Neural cell (in vitro differentiated cells): ENCODE measurements around the gene USP7. TPM values are rescaled to one million over a fixed set of nuclear protein-coding genes. Genes with fewer than 3 reads are reported as not detected.

Experiments
- H2AFZ ChIP-seq: fragments of 200-600, 300-800 bp; sonication (generic), shearing (Covaris generic); 2 replicates; pipeline ENCODE4 v1.6.0; 2014; ENCODE audit warnings: low read depth, mild to moderate bottlenecking, antibody characterized with exemption, low read length, moderate library complexity
- H3F3A ChIP-seq: fragments of 200-600 bp; shearing (Covaris generic); 2 replicates; pipeline ENCODE4 v1.6.1; 2016; ENCODE audit warnings: mild to moderate bottlenecking, moderate library complexity, mixed read lengths, antibody characterized with exemption, low read length; ENCODE audit not compliant: insufficient read depth, poor library complexity, severe bottlenecking
- H3K27ac ChIP-seq: fragments of 200-600, 300-800 bp; sonication (generic), shearing (Covaris generic); 2 replicates; pipeline ENCODE4 v1.5.1; 2014; ENCODE audit warnings: mild to moderate bottlenecking, low read length, moderate library complexity
- H3K27me3 ChIP-seq: fragments of 300-800, 200-600 bp; sonication (generic), shearing (Covaris generic); 2 replicates; pipeline ENCODE4 v1.6.0; 2014; ENCODE audit warnings: mild to moderate bottlenecking, low read depth, low read length, moderate library complexity; ENCODE audit not compliant: insufficient read depth
- H3K36me3 ChIP-seq: fragments of 300-800, 200-600 bp; sonication (generic), shearing (Covaris generic); 2 replicates; pipeline ENCODE4 v1.5.1; 2014; ENCODE audit warnings: mild to moderate bottlenecking, antibody characterized with exemption, low read length, moderate library complexity; ENCODE audit not compliant: insufficient read depth
- H3K4me2 ChIP-seq: fragments of 300-800, 200-600 bp; sonication (generic), shearing (Covaris generic); 2 replicates; pipeline ENCODE4 v1.6.0; 2014; ENCODE audit warnings: mild to moderate bottlenecking, low read length
- H3K4me3 ChIP-seq: fragments of 300-800, 200-600 bp; sonication (generic), shearing (Covaris generic); 2 replicates; pipeline ENCODE4 v1.5.1; 2014; ENCODE audit warnings: mild to moderate bottlenecking, low read length, moderate library complexity
- H3K79me2 ChIP-seq: fragments of 200-600 bp; shearing (Covaris generic); replicated peaks from 2 replicates; pipeline ENCODE4 v1.6.0; 2014; ENCODE audit warnings: mild to moderate bottlenecking, low read length, moderate library complexity; ENCODE audit not compliant: insufficient read depth
- H3K9ac ChIP-seq: fragments of 300-800, 200-600 bp; sonication (generic), shearing (Covaris generic); 2 replicates; pipeline ENCODE4 v1.6.1; 2016; ENCODE audit warnings: mild to moderate bottlenecking, low read length, mixed read lengths
- H3K9me2 ChIP-seq: fragments of 200-600 bp; shearing (Covaris generic); 2 replicates; pipeline ENCODE4 v1.6.1; 2016; ENCODE audit warnings: mild to moderate bottlenecking, low read length, mixed read lengths; ENCODE audit not compliant: insufficient read depth
- H3K9me3 ChIP-seq: fragments of 200-600, 300-800 bp; sonication (generic), shearing (Covaris generic); 2 replicates; pipeline ENCODE4 v1.6.1; 2016; ENCODE audit warnings: mild to moderate bottlenecking, mixed run types, low read length, moderate library complexity, mixed read lengths
- H4K20me1 ChIP-seq: fragments of 200-600 bp; shearing (Covaris generic); 2 replicates; pipeline ENCODE4 v1.6.1; 2016; ENCODE audit warnings: mild to moderate bottlenecking, mixed run types; ENCODE audit not compliant: insufficient read depth
- CTCF ChIP-seq: fragments of 450-650 bp; IDR thresholded peaks from 2 replicates; pipeline ENCODE4 v1.5.1; 2014; ENCODE audit warnings: antibody characterized with exemption, mild to moderate bottlenecking, moderate library complexity; ENCODE audit not compliant: poor library complexity, severe bottlenecking
- EP300 ChIP-seq: fragments of 450-650 bp; conservative IDR thresholded peaks from 2 replicates; pipeline ENCODE4 v1.6.1; 2014; ENCODE audit warnings: antibody characterized with exemption, mild to moderate bottlenecking, moderate library complexity; ENCODE audit not compliant: poor library complexity, severe bottlenecking
- EZH2 ChIP-seq: fragments of 200-600, 300-800 bp; shearing (Covaris generic), sonication (generic); IDR thresholded peaks from 2 replicates; pipeline ENCODE4 v1.6.1; 2014; ENCODE audit warnings: antibody characterized with exemption, low read length, borderline replicate concordance, mild to moderate bottlenecking; ENCODE audit not compliant: insufficient read depth, poor library complexity, severe bottlenecking
- MXI1 ChIP-seq: fragments of 450-650 bp; conservative IDR thresholded peaks from 2 replicates; pipeline ENCODE4 v1.6.1; 2014; ENCODE audit warnings: antibody characterized with exemption, mild to moderate bottlenecking; ENCODE audit not compliant: poor library complexity, severe bottlenecking
- POLR2AphosphoS5 ChIP-seq: IDR thresholded peaks from 2 replicates; pipeline ENCODE4 v1.6.1; 2012
- RAD21 ChIP-seq: fragments of 450-650 bp; conservative IDR thresholded peaks from 2 replicates; pipeline ENCODE4 v1.6.1; 2014; ENCODE audit warnings: antibody characterized with exemption, mild to moderate bottlenecking, moderate library complexity
- REST ChIP-seq: IDR thresholded peaks from 2 replicates; pipeline ENCODE4 v1.6.1; 2012; ENCODE audit warnings: borderline replicate concordance
- SMC3 ChIP-seq: fragments of 450-650 bp; conservative IDR thresholded peaks from 2 replicates; pipeline ENCODE4 v1.6.1; 2014; ENCODE audit warnings: antibody characterized with exemption, mild to moderate bottlenecking, moderate library complexity; ENCODE audit not compliant: poor library complexity
- TAF1 ChIP-seq: IDR thresholded peaks from 2 replicates; pipeline ENCODE4 v1.6.1; 2012; ENCODE audit warnings: low read depth
- polyA plus RNA-seq: library from polyadenylated mRNA; depleted of rRNA; stranded (reverse); fragments of >200 nt; gene quantifications from 2 replicates; pipeline ENCODE4 v1.2.3, GENCODE V29; 2014

USP7 gene
- polyA plus RNA-seq, 1 donor from 2014 or later: 52.5 TPM

- no peaks in the 10 kb centered on the region for H3K27me3 ChIP-seq
- TF ChIP-seq EZH2 (no peak), MXI1 (no peak), REST (no peak), SMC3 (no peak), CTCF (no peak), RAD21 (no peak), EP300 (no peak), TAF1 (no peak), POLR2AphosphoS5 (no peak)
- H4K20me1 ChIP-seq: no peaks in the 10 kb centered on the region
- no peak overlapping the region for H3K27ac ChIP-seq
- H3K9me3 ChIP-seq: no peaks in the 10 kb centered on the region
- no peaks in the 10 kb centered on the region for H3K79me2 ChIP-seq
- no peak overlapping the region for H3K4me2 ChIP-seq
- no peaks in the 10 kb centered on the region for H3F3A ChIP-seq
- H3K4me3 ChIP-seq: no peak overlapping the region
- H2AFZ ChIP-seq: no peak overlapping the region
- no peaks in the 10 kb centered on the region for H3K9me2 ChIP-seq
- H3K36me3 ChIP-seq: no peaks in the 10 kb centered on the region
- H3K9ac ChIP-seq: no peak overlapping the region
Observed at GRCh38 chr16:8986818-8987191, 23.1 kb upstream of the USP7 start.

- Histone ChIP-seq H3K9me3 (no peaks in the 10 kb centered on the region), H4K20me1 (no peaks in the 10 kb centered on the region)
Observed at GRCh38 chr16:8986111-8986510, 22.4 kb upstream of the USP7 start.

More at GRCh38 chr16:8986111-8986510, 22.4 kb upstream of the USP7 start:
- no peaks in the 10 kb centered on the region for H3K36me3 ChIP-seq
- no peak overlapping the region for H2AFZ ChIP-seq
- H3K4me3 ChIP-seq: no peak overlapping the region
- H3K27ac ChIP-seq: no peak overlapping the region
- no peak for TF ChIP-seq RAD21
- no peak for TF ChIP-seq SMC3
- no peak for TF ChIP-seq EZH2
- no peak for TF ChIP-seq REST
- no peak for TF ChIP-seq MXI1
- no peak for TF ChIP-seq TAF1
- no peak for TF ChIP-seq POLR2AphosphoS5
- no peak for TF ChIP-seq CTCF
- no peak for TF ChIP-seq EP300
- H3K9me2 ChIP-seq: no peaks in the 10 kb centered on the region
- no peaks in the 10 kb centered on the region for H3F3A ChIP-seq
- no peaks in the 10 kb centered on the region for H3K79me2 ChIP-seq
- no peaks in the 10 kb centered on the region for H3K27me3 ChIP-seq
- no peak overlapping the region for H3K9ac ChIP-seq
- H3K4me2 ChIP-seq: no peak overlapping the region
